Caco-2 (cell line): ENCODE results near the gene ZBTB7A. TPM values are rescaled to one million over a fixed set of nuclear protein-coding genes. Genes with fewer than 3 reads are reported as not detected.

Experiments
- BruUV-seq: library from RNA; stranded (reverse); fragments of 400-500 nt; replicated peaks from 2 replicates; lab custom pipeline; 2021; lab: Mats Ljungman, UMichigan
- CTCF ChIA-PET: fragments of 300-600 bp; sonication (Branson Sonifier 250); formaldehyde crosslinking; loops from one replicate; lab custom pipeline; 2022; ENCODE audit warnings: antibody characterized with exemption; lab: Charles Lee
- POLR2A ChIA-PET: fragments of 300-600 bp; sonication (Branson Sonifier 250); formaldehyde crosslinking; loops from one replicate; lab custom pipeline; 2022; ENCODE audit warnings: antibody characterized with exemption; lab: Charles Lee
- DNase-seq, 2 experiments: peaks; one replicate each; pipeline versions ENCODE4 v3.0.0 to v3.0.0-alpha.2; 2020 to 2022
- H3K27me3 ChIP-seq: replicated peaks from 2 replicates; pipeline ENCODE4 v1.6.0; 2011; ENCODE audit warnings: low read length; ENCODE audit not compliant: control insufficient read depth, insufficient read depth
- H3K36me3 ChIP-seq: 2 replicates; pipeline ENCODE4 v1.5.1; 2011; ENCODE audit warnings: low read length; ENCODE audit not compliant: control insufficient read depth, insufficient read depth
- H3K4me1 ChIP-seq: fragments of 250-450 bp; sonication (Bioruptor Pico); 2 replicates; pipeline ENCODE4 v1.5.1; 2020; ENCODE audit warnings: mild to moderate bottlenecking
- H3K4me3 ChIP-seq: 2 replicates; pipeline ENCODE4 v1.5.1; 2011; ENCODE audit warnings: low read depth, mild to moderate bottlenecking, control low read depth, low read length
- H3K9me3 ChIP-seq: fragments of 250-450 bp; sonication (Bioruptor Pico); 2 replicates; pipeline ENCODE4 v1.5.1; 2020; ENCODE audit warnings: mild to moderate bottlenecking, moderate library complexity
- H3K27ac Mint-ChIP-seq: one replicate; pipeline ENCODE4 v1.8.0; 2022; ENCODE audit warnings: mixed read lengths; ENCODE audit not compliant: unreplicated experiment
- H3K27me3 Mint-ChIP-seq: one replicate; pipeline ENCODE4 v1.8.0; 2022; ENCODE audit warnings: mixed read lengths; ENCODE audit not compliant: insufficient read depth, unreplicated experiment
- H3K36me3 Mint-ChIP-seq: one replicate; pipeline ENCODE4 v1.8.0; 2022; ENCODE audit warnings: mild to moderate bottlenecking, mixed read lengths; ENCODE audit not compliant: insufficient read depth, unreplicated experiment
- H3K4me1 Mint-ChIP-seq: one replicate; pipeline ENCODE4 v1.8.0; 2022; ENCODE audit warnings: low read depth, mixed read lengths; ENCODE audit not compliant: unreplicated experiment
- H3K4me3 Mint-ChIP-seq: one replicate; pipeline ENCODE4 v1.8.0; 2022; ENCODE audit warnings: mild to moderate bottlenecking, moderate library complexity, mixed read lengths; ENCODE audit not compliant: unreplicated experiment
- H3K9me3 Mint-ChIP-seq: one replicate; pipeline ENCODE4 v1.8.0; 2022; ENCODE audit warnings: mixed read lengths; ENCODE audit not compliant: unreplicated experiment
- intact Hi-C: fragments of 100-400 bp; cut with micrococcal nuclease; formaldehyde crosslinking; loops from one replicate; pipeline ENCODE4 v1.10.0; 2022; ENCODE audit not compliant: unreplicated experiment
- total RNA-seq: library from RNA; stranded (reverse); gene quantifications from 2 replicates; pipeline ENCODE4 v1.2.3, GENCODE V29; 2022
- TF ChIP-seq, protein P1 (sequence below), 2 experiments: fragments of 200-600 bp in 1 of 2; IDR thresholded peaks; 1 replicate in 1 of 2; 2 replicates in 1 of 2; pipeline versions ENCODE4 v1.5.1 to v1.8.0; 2011 to 2022; ENCODE audit warnings: antibody characterized with exemption in 1 of 2, control low read depth in 1 of 2, inconsistent platforms in 1 of 2, low read depth in 1 of 2, low read length in 1 of 2, mild to moderate bottlenecking in 1 of 2, moderate library complexity in 1 of 2; ENCODE audit not compliant: insufficient read depth in 1 of 2, severe bottlenecking in 1 of 2, unreplicated experiment in 1 of 2

Gene ZBTB7A
- total RNA-seq, 1 experiment from 2014 or later: 11.9 TPM

DNA sequence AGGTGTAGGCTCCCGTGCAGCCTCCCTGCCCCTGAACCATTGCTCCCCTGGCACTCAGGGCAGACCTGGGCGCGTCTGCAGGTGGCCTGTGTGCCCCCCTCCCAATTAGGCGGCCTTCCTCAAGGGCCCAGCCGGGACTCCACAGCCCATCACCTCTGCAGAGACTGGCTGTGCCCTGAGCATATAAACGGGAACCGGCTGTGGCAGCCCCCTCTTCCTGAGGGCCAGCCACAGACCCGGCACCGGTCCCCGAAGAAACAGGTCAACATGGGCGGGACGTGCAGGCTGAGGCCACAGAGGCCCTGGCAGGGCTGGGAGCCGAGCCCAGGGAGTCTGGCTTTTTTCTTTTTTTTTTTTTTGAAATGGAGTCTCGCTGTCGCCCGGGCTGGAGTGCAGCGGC is 47.1 kb downstream of the ZBTB7A start:
- DNase-seq: no peak
- ChIA-PET CTCF (no interaction called here), POLR2A (interaction anchor here (0.6 kb wide), 1 partner anchor 12 kb away, joined by 3 read pairs; the partner anchor contains the start of gene PIAS4)
- Mint-ChIP-seq H3K9me3 (no peaks in the 10 kb centered on the region), H3K27ac (no peak overlapping the region), H3K36me3 (peaks cover 22% of the 10 kb centered on the region), H3K4me1 (no peaks in the 10 kb centered on the region), H3K27me3 (no peaks in the 10 kb centered on the region), H3K4me3 (no peak overlapping the region)
- no peaks in the 10 kb centered on the region; the same call in 1 of the 2 replicates for H3K36me3 ChIP-seq
- intact Hi-C loops: no loop called here
- TF ChIP-seq, protein P1, sequence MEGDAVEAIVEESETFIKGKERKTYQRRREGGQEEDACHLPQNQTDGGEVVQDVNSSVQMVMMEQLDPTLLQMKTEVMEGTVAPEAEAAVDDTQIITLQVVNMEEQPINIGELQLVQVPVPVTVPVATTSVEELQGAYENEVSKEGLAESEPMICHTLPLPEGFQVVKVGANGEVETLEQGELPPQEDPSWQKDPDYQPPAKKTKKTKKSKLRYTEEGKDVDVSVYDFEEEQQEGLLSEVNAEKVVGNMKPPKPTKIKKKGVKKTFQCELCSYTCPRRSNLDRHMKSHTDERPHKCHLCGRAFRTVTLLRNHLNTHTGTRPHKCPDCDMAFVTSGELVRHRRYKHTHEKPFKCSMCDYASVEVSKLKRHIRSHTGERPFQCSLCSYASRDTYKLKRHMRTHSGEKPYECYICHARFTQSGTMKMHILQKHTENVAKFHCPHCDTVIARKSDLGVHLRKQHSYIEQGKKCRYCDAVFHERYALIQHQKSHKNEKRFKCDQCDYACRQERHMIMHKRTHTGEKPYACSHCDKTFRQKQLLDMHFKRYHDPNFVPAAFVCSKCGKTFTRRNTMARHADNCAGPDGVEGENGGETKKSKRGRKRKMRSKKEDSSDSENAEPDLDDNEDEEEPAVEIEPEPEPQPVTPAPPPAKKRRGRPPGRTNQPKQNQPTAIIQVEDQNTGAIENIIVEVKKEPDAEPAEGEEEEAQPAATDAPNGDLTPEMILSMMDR (IDR thresholded peaks at IDR 0.05; ENCODE audit: insufficient read depth in 1 of 2, low read depth in 1 of 2, low read length in 1 of 2, severe bottlenecking in 1 of 2, unreplicated experiment in 1 of 2): no peak
- no TSS peak for BruUV-seq
- H3K4me1 ChIP-seq: no peaks in the 10 kb centered on the region
- H3K9me3 ChIP-seq: no peaks in the 10 kb centered on the region
- H3K27me3 ChIP-seq: no peaks in the 10 kb centered on the region
- no peak overlapping the region for H3K4me3 ChIP-seq

DNA sequence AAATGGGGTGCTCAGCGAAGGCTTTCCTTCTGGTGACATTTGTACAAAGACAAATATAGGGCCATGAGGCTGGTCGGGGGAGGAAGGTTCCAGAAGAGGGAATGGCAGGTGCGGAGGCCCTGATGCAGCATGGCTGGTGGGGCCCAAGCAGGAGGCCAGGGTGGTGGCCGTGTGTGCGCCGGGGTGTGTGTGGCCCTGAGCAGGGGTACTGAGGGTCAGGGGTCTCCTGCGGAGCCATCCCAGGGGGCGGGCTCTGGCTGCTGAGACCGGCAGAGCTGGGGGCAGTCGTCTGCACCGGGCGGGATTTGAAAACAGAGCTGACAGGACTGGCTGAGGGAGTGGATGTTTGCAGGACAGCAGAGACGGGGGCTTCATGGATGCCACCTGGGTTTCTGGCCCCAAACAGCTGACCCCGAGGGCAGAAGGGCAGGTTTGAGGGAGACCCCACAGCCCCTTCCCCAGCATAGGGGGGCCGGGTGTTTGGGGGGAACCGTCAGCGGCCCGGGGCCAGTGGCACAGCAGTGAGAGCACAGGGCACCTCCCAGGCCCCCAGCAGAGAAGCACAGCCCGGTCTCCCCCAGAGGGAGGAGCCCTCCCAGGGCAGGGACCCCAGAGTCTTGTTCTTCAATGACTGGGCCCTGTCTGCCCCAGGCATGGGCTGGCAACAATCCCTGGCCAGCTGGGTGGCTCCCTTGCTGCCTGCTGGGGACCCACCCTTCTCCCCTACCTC is 47.8 kb downstream of the ZBTB7A start:
- H3K27me3 Mint-ChIP-seq: no peaks in the 10 kb centered on the region
- no peaks in the 10 kb centered on the region for H3K4me1 ChIP-seq
- H3K9me3 Mint-ChIP-seq: no peaks in the 10 kb centered on the region
- no peak overlapping the region for H3K4me3 Mint-ChIP-seq
- no peaks in the 10 kb centered on the region for H3K9me3 ChIP-seq
- no peak overlapping the region for H3K27ac Mint-ChIP-seq
- no peak overlapping the region for H3K4me3 ChIP-seq
- H3K36me3 Mint-ChIP-seq: peaks cover 22% of the 10 kb centered on the region
- H3K36me3 ChIP-seq: peaks cover under 1% of the 10 kb centered on the region
- no TSS peak for BruUV-seq
- no peaks in the 10 kb centered on the region for H3K4me1 Mint-ChIP-seq
- TF ChIP-seq, protein P1 (IDR thresholded peaks at IDR 0.05; ENCODE audit: insufficient read depth in 1 of 2, low read depth in 1 of 2, low read length in 1 of 2, severe bottlenecking in 1 of 2, unreplicated experiment in 1 of 2): no peak
- intact Hi-C loops: no loop called here
- ChIA-PET POLR2A (interaction anchor here (0.6 kb wide), 1 partner anchor 12 kb away, joined by 3 read pairs; the partner anchor contains the start of gene PIAS4), CTCF (no interaction called here)
- no peaks in the 10 kb centered on the region for H3K27me3 ChIP-seq
- no peak for DNase-seq

DNA sequence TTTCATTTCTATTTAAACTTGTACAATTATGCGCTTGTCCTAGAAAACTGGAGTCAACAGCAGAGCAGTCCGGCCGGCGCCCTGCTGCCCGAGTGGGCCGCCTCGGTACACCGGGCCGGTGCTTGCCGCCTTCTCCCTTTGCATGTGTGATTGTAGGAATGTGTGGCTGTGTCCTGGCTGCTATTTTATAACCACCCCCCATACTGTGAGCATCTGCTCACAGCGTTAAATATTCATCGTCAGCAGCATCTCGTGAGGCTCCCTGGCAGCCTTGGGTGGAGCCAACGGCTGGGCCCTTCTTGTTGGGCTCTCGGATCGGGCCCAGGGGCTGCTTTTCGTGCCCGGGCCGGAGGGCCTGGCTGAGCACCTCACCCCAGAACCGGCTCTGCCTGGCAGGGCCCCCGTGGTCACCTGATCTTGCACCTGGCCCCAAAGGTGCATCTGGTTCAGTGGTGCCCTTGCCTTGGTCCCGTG is 48.5 kb downstream of the ZBTB7A start:
- Mint-ChIP-seq H3K9me3 (no peaks in the 10 kb centered on the region), H3K27me3 (no peaks in the 10 kb centered on the region), H3K36me3 (peaks cover 23% of the 10 kb centered on the region), H3K4me1 (no peaks in the 10 kb centered on the region), H3K27ac (no peak overlapping the region), H3K4me3 (no peak overlapping the region)
- no TSS peak for BruUV-seq
- TF ChIP-seq, protein P1 (IDR thresholded peaks at IDR 0.05; ENCODE audit: insufficient read depth in 1 of 2, low read depth in 1 of 2, low read length in 1 of 2, severe bottlenecking in 1 of 2, unreplicated experiment in 1 of 2): no peak
- ChIA-PET CTCF (no interaction called here), POLR2A (no interaction called here)
- intact Hi-C loops: no loop called here
- no peaks in the 10 kb centered on the region for H3K27me3 ChIP-seq
- H3K4me1 ChIP-seq: no peaks in the 10 kb centered on the region
- H3K36me3 ChIP-seq: peaks cover 1% of the 10 kb centered on the region; the same call in 1 of the 2 replicates
- no peaks in the 10 kb centered on the region for H3K9me3 ChIP-seq
- no peak for DNase-seq
- H3K4me3 ChIP-seq: no peak overlapping the region
